GM12801 (cell line): Measurements from ENCODE around the gene ABTB2.

ENCODE experiments used
- TF ChIP-seq, protein P1 (sequence below): IDR thresholded peaks from one replicate; pipeline ENCODE4 v1.5.1; 2011; ENCODE audit warnings: control low read depth; ENCODE audit not compliant: insufficient read length; ENCODE audit errors: extremely low read depth

The ABTB2 gene

DNA sequence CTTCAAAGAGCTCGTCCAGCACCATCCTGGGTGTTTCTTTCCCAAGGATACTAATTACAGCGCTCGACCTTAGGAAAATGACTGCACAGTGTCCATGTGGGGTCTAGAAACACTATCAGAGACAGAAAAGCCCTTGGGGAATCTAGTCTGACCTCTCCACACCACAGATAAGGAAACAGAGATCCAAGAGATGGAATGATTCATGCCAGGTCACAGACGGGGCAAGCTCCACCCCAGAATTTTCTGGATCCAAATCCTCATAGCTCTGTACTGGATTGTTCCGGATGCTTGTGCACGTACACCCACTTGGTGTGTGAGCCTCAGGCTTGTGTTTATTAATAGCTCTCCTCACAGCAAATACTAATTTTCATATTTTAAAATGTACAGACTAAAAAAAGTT is 11.3 kb downstream of the ABTB2 start:
- TF ChIP-seq, protein P1, sequence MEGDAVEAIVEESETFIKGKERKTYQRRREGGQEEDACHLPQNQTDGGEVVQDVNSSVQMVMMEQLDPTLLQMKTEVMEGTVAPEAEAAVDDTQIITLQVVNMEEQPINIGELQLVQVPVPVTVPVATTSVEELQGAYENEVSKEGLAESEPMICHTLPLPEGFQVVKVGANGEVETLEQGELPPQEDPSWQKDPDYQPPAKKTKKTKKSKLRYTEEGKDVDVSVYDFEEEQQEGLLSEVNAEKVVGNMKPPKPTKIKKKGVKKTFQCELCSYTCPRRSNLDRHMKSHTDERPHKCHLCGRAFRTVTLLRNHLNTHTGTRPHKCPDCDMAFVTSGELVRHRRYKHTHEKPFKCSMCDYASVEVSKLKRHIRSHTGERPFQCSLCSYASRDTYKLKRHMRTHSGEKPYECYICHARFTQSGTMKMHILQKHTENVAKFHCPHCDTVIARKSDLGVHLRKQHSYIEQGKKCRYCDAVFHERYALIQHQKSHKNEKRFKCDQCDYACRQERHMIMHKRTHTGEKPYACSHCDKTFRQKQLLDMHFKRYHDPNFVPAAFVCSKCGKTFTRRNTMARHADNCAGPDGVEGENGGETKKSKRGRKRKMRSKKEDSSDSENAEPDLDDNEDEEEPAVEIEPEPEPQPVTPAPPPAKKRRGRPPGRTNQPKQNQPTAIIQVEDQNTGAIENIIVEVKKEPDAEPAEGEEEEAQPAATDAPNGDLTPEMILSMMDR = no peak

GRCh38 chr11:34345991-34346480 is 11.8 kb downstream of the ABTB2 start:
- TF ChIP-seq, protein P1 = no peak

DNA sequence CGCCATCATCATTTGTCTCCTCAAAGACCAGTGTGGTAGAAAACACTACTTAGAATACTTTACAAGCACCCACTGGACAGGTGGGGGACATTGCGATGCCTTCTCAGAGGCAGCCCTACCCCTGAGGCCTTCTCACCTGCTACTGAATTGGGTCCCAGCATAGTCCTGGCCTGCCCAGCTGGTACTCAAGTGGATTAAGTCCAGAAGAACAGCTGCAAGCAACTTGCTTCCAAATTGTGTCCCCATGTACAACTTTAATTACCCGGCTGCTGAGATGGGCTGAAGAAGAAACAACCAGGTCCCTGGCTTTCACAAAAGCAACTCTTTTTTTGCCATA is 12.3 kb downstream of the ABTB2 start:
- TF ChIP-seq, protein P1 = no peak

DNA sequence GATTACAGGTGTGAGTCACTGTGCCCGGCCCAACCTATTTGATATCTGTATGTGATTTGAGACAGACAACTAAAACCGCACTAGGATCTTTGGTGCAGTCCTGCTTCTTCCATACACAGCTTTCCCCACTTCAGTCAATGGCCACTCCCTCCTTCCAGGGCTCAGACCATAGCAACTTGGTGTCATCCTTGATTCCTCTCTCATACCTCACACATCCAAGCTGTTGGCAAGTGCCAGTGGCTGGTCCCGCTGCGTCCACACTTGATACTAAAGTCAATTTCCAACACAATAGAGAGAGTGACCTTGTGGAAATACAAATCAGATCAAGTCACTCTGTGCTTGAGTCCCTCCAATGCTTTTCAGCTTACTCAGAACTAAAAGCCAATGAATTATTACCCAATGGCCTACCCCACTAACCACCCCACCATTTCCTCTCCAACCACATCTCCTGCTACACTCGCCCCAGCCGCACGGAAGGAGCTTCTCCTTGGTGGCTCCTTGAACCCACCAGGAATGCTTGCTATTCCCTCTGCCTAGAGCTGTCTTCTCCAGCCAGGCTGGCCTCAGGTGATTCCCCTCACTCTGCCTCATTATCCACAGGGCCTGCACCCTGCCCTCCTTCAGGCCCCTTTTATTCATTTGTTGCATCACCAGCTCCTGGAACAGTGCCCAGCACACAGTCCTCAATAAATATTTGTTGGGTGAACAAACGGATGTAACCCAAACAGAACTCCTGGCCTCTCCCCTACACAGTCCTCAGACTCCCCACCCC is 12.9 kb downstream of the ABTB2 start:
- TF ChIP-seq, protein P1 = no peak

GRCh38 chr11:34344410-34344767 is 13.4 kb downstream of the ABTB2 start:
- TF ChIP-seq, protein P1 = no peak

DNA sequence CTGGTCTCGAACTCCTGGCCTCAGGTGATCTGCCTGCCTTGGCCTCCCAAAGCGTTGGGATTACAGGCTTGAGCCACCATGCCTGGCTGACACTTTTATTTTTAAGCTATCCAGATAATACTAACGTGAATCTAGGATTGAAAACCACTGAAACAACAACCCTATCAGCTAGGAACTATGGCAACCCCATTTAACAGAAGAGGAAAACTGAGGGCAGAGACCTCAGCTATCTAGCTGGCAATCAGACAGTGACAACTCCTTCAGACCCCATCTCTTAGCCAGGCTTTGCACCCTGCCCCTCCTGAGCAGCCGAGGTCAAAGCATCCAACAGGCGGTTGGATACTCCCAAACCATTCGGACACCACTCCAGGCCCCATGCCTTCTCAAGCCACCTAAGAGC is 14.1 kb downstream of the ABTB2 start:
- TF ChIP-seq, protein P1 = no peak

DNA sequence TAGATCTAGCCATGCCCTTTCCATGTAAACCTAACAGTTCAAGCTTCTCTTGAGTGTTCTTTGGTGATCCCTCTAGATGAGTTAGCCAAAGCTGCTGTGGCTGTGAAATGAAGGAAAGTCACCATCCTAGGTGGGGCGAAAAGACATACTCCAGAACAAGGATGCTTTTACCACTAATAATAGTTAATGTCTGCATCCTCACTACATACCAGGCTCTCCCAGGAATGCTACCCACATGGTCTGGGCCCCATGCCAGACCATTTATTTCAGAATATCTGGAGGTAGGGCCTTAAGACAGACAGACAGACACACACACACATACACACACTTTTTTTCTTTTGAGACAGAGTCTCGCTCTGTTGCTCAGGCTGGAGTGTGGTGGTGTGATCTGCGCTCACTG is 14.7 kb downstream of the ABTB2 start:
- TF ChIP-seq, protein P1 = no peak
